ENCODE measurements around the gene SDCCAG8. TPM values are rescaled to one million over a fixed set of nuclear protein-coding genes. Genes with fewer than 3 reads are reported as not detected.
A peak's percentile ranks its signal among the peaks of the same experiment; 100 is the strongest.

SDCCAG8 gene
- total and polyA plus RNA-seq, 2 of the 8 experiments (the other 6 are each of a cell fraction or from before 2014, with no cell fraction given), result 15.6 to 21.0 TPM

DNA sequence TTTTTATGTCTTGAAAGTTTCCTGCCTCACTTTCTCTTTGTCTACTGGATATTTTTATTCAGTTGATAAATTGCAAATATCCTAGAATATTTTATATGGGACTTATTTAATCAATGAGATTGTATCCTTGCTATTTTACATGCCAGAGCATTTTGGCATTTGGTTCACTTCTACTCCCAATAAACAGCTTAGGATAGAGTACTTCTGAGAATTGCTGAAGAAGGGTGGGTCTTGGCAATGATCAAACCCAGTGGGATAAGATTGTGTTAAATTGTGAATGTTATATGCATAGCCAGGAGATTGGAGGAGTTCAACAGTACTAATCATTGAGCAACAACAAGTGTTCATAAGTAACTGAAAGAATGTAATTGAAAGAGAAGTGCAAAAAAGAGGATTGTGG, 60.1 kb downstream of the SDCCAG8 start:
- POLR2A ChIA-PET (ENCODE audit: partially characterized antibody), result no interaction called here

More for the DNA sequence above, 60.1 kb downstream of the SDCCAG8 start:
- TF ChIP-seq HDAC2 (IDR thresholded peaks at IDR 0.05; ENCODE audit: borderline replicate concordance in 1 of 2, low read depth in 2 of 2, low read length in 2 of 2) (no peak), POLR2AphosphoS5 (IDR thresholded peaks at IDR 0.05; ENCODE audit: low read depth, low read length) (no peak), CHD2 (IDR thresholded peaks at IDR 0.05; ENCODE audit: low read length) (no peak), MAFK (IDR thresholded peaks at IDR 0.05; ENCODE audit: low read depth, low read length) (no peak), SIRT6 (IDR thresholded peaks at IDR 0.05; ENCODE audit: low read length) (no peak)
- no peak overlapping the region for H3K9ac ChIP-seq (replicated peaks in 1 of 4; ENCODE audit: extremely low read depth in 1 of 4, low read depth in 3 of 4, low read length in 3 of 4)
- H2AFZ ChIP-seq (ENCODE audit: low read length), result no peak overlapping the region; the same call in 1 of the 2 replicates
- H3K4me1 ChIP-seq (replicated peaks in 1 of 4; ENCODE audit: control insufficient read depth in 3 of 4, insufficient read depth in 4 of 4, low read length in 3 of 4), result peaks cover 0 to 4% (median 1%) of the 10 kb centered on the region in 4 experiments; a peak in 3 of 7 replicates
- no peak overlapping the region for H2BK5ac ChIP-seq (ENCODE audit: low read depth, low read length)
- no peak overlapping the region for H3K27ac ChIP-seq (ENCODE audit: low read depth, low read length)
- H3K56ac ChIP-seq (replicated peaks; ENCODE audit: insufficient read length, low read depth, low read length), result no peak overlapping the region
- no peaks in the 10 kb centered on the region for H4K20me1 ChIP-seq (replicated peaks in 1 of 2; ENCODE audit: control insufficient read depth in 1 of 2, insufficient read depth in 2 of 2, low read length in 2 of 2)
- no peaks in the 10 kb centered on the region for H3K79me1 ChIP-seq (ENCODE audit: low read depth, low read length)
- no peaks in the 10 kb centered on the region for H3K23me2 ChIP-seq (ENCODE audit: low read depth, low read length)
- no peak overlapping the region for H4K91ac ChIP-seq (replicated peaks; ENCODE audit: insufficient read length, low read length)
- H3K9me3 ChIP-seq (ENCODE audit: insufficient read depth in 2 of 2, low read depth in 1 of 2, low read length in 1 of 2), result no peaks in the 10 kb centered on the region
- peak overlapping the region; percentile 18 to 57; a peak in 3 of 4 replicates for H3K4me2 ChIP-seq (ENCODE audit: insufficient read depth in 1 of 2, low read depth in 2 of 2, low read length in 2 of 2)
- FAIRE-seq (no peak), DNase-seq (ENCODE audit: low read depth in 1 of 2, low spot score in 2 of 2) (no peak)
- no peaks in the 10 kb centered on the region for H3K27me3 ChIP-seq (replicated peaks in 1 of 4; ENCODE audit: control insufficient read depth in 3 of 4, extremely low read depth in 1 of 4, insufficient read depth in 3 of 4, low read length in 3 of 4)
- H3K4me3 ChIP-seq (ENCODE audit: extremely low read depth in 1 of 4, insufficient read depth in 2 of 4, low read depth in 3 of 4, low read length in 4 of 4), result peak overlapping the region in 1 of 4 experiments; percentile 35; a peak in 2 of 8 replicates
- no peak overlapping the region for H4K8ac ChIP-seq (ENCODE audit: extremely low read depth, insufficient read depth, low read length)
- no peak overlapping the region for H2BK20ac ChIP-seq (ENCODE audit: low read length)
- H3K36me3 ChIP-seq (ENCODE audit: control insufficient read depth in 2 of 4, insufficient read depth in 4 of 4, low read length in 3 of 4), result no peaks in the 10 kb centered on the region
- no peak overlapping the region for H3K4ac ChIP-seq (replicated peaks; ENCODE audit: insufficient read length, low read depth, low read length)
- CTCF ChIA-PET (ENCODE audit: partially characterized antibody), result no interaction called here
- no peak overlapping the region for H2BK15ac ChIP-seq (ENCODE audit: low read length)
- no peak overlapping the region for H2AK5ac ChIP-seq (ENCODE audit: low read depth, low read length)
- no peak overlapping the region for H3K23ac ChIP-seq (ENCODE audit: insufficient read length)
- H4K5ac ChIP-seq (ENCODE audit: insufficient read length, low read depth, low read length), result no peak overlapping the region
- H2BK120ac ChIP-seq (replicated peaks; ENCODE audit: low read depth, low read length), result no peak overlapping the region
- no peak overlapping the region for H2BK12ac ChIP-seq (ENCODE audit: low read depth, low read length)
- no peak overlapping the region for H3K14ac ChIP-seq (ENCODE audit: insufficient read length)
- no peak overlapping the region for H3K18ac ChIP-seq (ENCODE audit: extremely low read depth, low read length)
- no peaks in the 10 kb centered on the region for H3K79me2 ChIP-seq (ENCODE audit: control insufficient read depth in 1 of 2, insufficient read depth in 2 of 2, low read length in 2 of 2)

All from H1 (cell line).